HG02852 (cell line): ENCODE results near the gene SLC2A13.
A peak's percentile ranks its signal among the peaks of the same experiment; 100 is the strongest.
"Not testable (repeated sequence)": the region's sequence is repeated elsewhere in the genome, so short reads cannot be mapped to it uniquely, and the experiment has no call there.

ENCODE experiments used
- ATAC-seq: cut with Tn5 transposase; IDR thresholded peaks from one replicate; pipeline ENCODE4 v1.9.1; 2021; ENCODE audit warnings: mild to moderate bottlenecking, moderate library complexity; ENCODE audit not compliant: unreplicated experiment

SLC2A13 gene

GRCh38 chr12:40044396-40044795 is 61.5 kb downstream of the SLC2A13 start:
- ATAC-seq = no peak

- ATAC-seq = no peak
Measured at GRCh38 chr12:40039598-40039997, 66.3 kb downstream of the SLC2A13 start.

GRCh38 chr12:40038619-40039018 is 67.3 kb downstream of the SLC2A13 start:
- no peak for ATAC-seq

GRCh38 chr12:40034712-40035111 is 71.2 kb downstream of the SLC2A13 start:
- ATAC-seq = no peak

- no peak for ATAC-seq
Measured at GRCh38 chr12:40034156-40034555, 71.7 kb downstream of the SLC2A13 start.

GRCh38 chr12:40033242-40033630 is 72.6 kb downstream of the SLC2A13 start:
- ATAC-seq = no peak

- no peak for ATAC-seq
Measured at GRCh38 chr12:40032433-40033241, 73.2 kb downstream of the SLC2A13 start.

- no peak for ATAC-seq
Measured at GRCh38 chr12:40031965-40032364, 73.9 kb downstream of the SLC2A13 start.

GRCh38 chr12:40030970-40031369 is 74.9 kb downstream of the SLC2A13 start:
- ATAC-seq = not testable (repeated sequence)

- no peak for ATAC-seq
Measured at GRCh38 chr12:40028296-40028695, 77.6 kb downstream of the SLC2A13 start.

GRCh38 chr12:40022850-40023249 is 83.0 kb downstream of the SLC2A13 start:
- no peak for ATAC-seq

- ATAC-seq = no peak
Measured at GRCh38 chr12:40020261-40020691, 85.6 kb downstream of the SLC2A13 start.

GRCh38 chr12:40017488-40017887 is 88.4 kb downstream of the SLC2A13 start:
- no peak for ATAC-seq

GRCh38 chr12:40016980-40017379 is 88.9 kb downstream of the SLC2A13 start:
- no peak for ATAC-seq

- no peak for ATAC-seq
Measured at GRCh38 chr12:40015881-40016280, 90.0 kb downstream of the SLC2A13 start.

GRCh38 chr12:40015345-40015744 is 90.5 kb downstream of the SLC2A13 start:
- no peak for ATAC-seq

- ATAC-seq = no peak
Measured at GRCh38 chr12:40013847-40014246, 92.0 kb downstream of the SLC2A13 start.

- ATAC-seq = no peak
Measured at GRCh38 chr12:40013292-40013691, 92.6 kb downstream of the SLC2A13 start.

- no peak for ATAC-seq
Measured at GRCh38 chr12:40012711-40013110, 93.2 kb downstream of the SLC2A13 start.

- ATAC-seq = peak; percentile 6
Measured at GRCh38 chr12:40011775-40012129, 94.1 kb downstream of the SLC2A13 start.

- ATAC-seq = peak; percentile 97
Measured at GRCh38 chr12:40010899-40011774, 94.7 kb downstream of the SLC2A13 start.
